Spleen (tissue), 7 donors: Measurements from ENCODE around the gene DUS1L.

ENCODE experiments used
- POLR2A ChIP-seq, 3 donors: fragments of 450-650 bp; IDR thresholded peaks; one replicate each; pipeline ENCODE4 v1.5.1; 2017; ENCODE audit warnings: antibody characterized with exemption in 3 of 3, mild to moderate bottlenecking in 1 of 3
- TF ChIP-seq, protein P1 (sequence below), 11 experiments: fragments of 200-600 bp in 7 of 11; fragments of 450-650 bp in 4 of 11; sonication (generic) in 4 of 11; IDR thresholded peaks in 8 of 11; conservative IDR thresholded peaks in 3 of 11; 1 replicate in 7 of 11; 2 replicates in 4 of 11; pipeline versions ENCODE4 v1.4.0 to v1.8.0; 2016 to 2021; ENCODE audit warnings: antibody characterized with exemption in 11 of 11, inconsistent platforms in 4 of 11, mild to moderate bottlenecking in 1 of 11
- donor health status: DM: no; HTN: no; CAD: no; lungs with moderate emphysema.
- donor health status: DM: no; HTN: no; CAD: no.
- donor health status: DM: no; HTN: no; CAD: no.

DNA sequence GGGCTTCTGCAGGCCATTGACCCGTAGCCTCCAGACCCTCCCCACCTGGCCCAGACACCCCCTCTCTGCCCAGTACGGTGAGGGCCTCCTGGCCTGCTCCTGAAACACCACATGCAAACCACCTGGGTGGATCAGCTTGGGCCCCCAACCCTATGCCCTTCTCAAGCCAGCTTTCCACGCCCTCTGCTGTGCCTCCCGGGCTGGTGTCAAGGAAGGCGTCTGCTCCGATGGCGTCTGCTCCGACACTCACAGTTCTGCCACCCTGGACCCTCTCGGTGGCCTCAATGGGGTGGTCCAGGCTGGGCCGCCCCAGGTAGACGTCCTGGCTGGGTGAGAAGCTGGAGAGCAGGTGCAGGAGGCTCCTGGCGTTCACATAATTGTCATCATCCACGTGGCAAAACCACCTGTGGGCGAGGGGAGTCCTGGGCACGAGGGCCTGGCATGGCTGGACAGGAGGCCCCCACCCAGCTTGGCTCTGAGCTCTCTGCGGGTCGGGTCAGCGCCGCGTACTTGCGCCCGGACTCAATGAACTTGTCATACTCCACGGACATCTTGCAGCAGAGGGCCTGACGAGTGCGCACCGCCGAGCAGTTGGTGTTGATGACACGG lies 15.3 kb downstream of the DUS1L start:
- TF ChIP-seq, protein P1, sequence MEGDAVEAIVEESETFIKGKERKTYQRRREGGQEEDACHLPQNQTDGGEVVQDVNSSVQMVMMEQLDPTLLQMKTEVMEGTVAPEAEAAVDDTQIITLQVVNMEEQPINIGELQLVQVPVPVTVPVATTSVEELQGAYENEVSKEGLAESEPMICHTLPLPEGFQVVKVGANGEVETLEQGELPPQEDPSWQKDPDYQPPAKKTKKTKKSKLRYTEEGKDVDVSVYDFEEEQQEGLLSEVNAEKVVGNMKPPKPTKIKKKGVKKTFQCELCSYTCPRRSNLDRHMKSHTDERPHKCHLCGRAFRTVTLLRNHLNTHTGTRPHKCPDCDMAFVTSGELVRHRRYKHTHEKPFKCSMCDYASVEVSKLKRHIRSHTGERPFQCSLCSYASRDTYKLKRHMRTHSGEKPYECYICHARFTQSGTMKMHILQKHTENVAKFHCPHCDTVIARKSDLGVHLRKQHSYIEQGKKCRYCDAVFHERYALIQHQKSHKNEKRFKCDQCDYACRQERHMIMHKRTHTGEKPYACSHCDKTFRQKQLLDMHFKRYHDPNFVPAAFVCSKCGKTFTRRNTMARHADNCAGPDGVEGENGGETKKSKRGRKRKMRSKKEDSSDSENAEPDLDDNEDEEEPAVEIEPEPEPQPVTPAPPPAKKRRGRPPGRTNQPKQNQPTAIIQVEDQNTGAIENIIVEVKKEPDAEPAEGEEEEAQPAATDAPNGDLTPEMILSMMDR (IDR thresholded peaks at IDR 0.05 in 8 of 11, conservative IDR thresholded peaks at IDR 0.05 in 3 of 11) = no peak
- TF ChIP-seq POLR2A (IDR thresholded peaks at IDR 0.05) = no peak
